Measurements from ENCODE around the gene WHAMM. TPM values are rescaled to one million over a fixed set of nuclear protein-coding genes. Genes with fewer than 3 reads are reported as not detected.
"Not testable (repeated sequence)": the region's sequence is repeated elsewhere in the genome, so short reads cannot be mapped to it uniquely, and the experiment has no call there.

The WHAMM gene
- total RNA-seq, 1 donor from 2014 or later = 6.0 TPM

DNA sequence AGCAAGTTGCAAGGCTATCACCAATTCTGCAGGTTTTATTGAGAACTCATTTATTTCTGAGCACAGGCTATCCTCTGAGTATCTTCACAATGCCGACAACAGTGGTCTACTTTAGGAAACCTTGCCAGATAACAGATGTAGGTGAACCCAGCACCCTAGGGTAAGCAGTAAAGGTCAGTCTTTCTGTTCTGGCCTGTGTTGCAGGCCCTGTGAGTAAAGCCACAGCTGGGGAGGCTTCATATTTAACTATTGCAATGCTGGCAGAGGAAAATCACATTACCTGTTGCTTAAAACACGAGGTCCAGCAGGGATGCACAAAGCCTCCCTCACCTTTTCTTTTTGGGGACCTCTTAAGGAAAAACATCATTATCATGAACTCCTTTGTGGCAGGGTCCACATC is 55.5 kb downstream of the WHAMM start:
- no peak for DNase-seq (ENCODE audit: low read depth in 2 of 2)

DNA sequence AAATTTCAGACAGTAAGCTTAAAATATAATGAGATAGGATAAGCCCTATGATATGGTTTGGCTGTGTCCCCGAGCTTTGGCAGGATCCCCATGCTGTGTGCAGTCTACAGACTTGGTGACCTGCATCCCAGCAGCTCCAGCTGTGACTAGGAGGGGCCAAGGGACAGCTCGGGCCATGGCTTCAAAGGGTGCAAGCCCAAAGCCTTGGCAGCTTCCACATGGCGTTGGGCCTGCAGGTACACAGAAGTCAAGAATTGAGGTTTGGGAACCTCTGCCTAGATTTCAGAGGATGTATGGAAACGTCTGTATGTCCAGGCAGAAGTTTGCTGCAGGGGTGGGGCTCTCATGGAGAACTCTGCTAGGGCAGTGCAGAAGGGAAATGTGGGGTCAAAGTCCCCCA is 56.2 kb downstream of the WHAMM start:
- not testable (repeated sequence) for DNase-seq (ENCODE audit: low read depth in 2 of 2)

GRCh38 chr15:82865981-82866380 is 56.6 kb downstream of the WHAMM start:
- not testable (repeated sequence) for DNase-seq (ENCODE audit: low read depth in 2 of 2)

DNA sequence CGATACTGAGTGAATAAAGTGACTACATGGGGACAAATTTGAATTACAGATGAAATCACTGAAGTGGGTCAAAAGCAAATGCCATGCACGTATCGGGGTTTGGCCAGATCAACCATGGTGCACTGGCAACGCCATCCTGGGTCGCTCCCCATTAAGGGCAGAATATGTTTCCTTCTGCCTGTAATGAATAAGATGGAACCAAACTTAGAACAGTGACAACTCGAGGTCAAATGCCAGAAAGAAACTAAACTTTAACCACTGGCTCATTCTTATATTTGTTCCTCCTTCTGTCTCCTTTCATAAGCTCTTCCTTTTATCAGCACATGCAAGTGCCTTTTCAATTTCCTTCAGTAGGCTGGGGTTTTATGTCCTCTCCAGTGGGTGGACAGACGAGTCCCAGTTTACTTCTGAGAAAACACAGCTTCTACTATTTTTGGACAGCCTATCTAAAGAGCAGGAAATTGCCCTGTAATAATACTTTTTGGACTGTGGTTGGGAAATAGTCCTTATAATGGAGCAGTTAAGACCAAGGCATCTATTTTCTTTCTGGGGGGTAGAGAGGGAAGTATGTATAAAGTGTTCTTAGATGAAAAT is 61.4 kb downstream of the WHAMM start:
- DNase-seq (ENCODE audit: low read depth in 2 of 2) = no peak

GRCh38 chr15:82871358-82871757 is 61.9 kb downstream of the WHAMM start:
- DNase-seq (ENCODE audit: low read depth in 2 of 2) = no peak

GRCh38 chr15:82871832-82872484 is 62.5 kb downstream of the WHAMM start:
- no peak for DNase-seq (ENCODE audit: low read depth in 2 of 2)

DNA sequence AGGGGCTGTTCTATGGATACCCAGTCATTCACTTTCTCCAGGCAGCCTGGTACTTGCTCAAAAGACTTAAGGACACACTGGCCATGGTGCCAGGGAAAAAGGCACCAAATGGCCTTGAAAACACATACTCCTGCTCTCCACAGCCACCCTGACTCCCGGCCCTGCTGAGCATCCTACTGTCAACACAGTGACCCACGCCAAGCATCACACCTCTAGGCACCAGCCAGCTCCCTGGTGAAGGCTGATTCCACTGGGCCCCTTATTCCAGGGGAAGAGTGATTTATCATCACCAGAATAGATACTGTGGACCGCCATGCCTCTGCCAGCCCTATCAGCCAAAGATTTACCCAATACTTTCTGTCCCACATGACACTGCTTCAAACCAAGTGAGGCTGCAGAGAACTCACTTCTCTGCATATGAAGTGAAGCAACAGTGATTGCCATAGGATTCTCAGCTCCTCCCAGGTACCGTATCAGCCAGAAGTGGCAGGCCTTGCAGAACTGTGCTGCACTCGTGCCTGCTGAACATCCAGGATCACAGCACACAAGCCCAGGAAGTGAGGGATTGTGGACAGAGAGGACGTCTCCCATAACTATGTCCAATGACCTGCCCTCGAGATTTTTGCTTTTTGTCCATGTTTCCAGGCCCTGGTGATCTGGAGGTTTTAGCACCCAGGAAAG is 63.7 kb downstream of the WHAMM start:
- DNase-seq (ENCODE audit: low read depth in 2 of 2) = no peak

GRCh38 chr15:82874267-82874666 is 64.8 kb downstream of the WHAMM start:
- no peak for DNase-seq (ENCODE audit: low read depth in 2 of 2)

DNA sequence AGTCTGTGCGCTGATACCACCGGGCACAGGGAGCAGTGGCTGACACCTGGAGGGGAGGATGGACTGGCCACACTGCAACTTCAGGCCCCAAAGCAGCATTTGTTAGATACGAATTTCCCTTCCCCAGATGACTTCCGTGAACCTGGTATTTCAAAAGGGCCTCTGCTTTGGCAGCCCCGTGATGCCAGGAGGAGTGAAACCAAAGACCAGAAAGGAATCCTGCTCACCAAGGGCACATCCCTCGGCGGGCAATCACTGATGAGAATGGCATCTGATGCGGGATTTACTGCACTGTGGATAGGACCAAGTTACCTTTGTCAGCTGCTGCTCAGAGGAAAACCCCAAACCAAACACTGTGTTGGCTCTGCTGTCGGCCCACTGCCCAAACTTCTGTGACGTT is 65.5 kb downstream of the WHAMM start:
- DNase-seq (ENCODE audit: low read depth in 2 of 2) = no peak

GRCh38 chr15:82875411-82876003 is 66.1 kb downstream of the WHAMM start:
- no peak for DNase-seq (ENCODE audit: low read depth in 2 of 2)

- DNase-seq (ENCODE audit: low read depth in 2 of 2) = no peak
These were observed 68.4 kb downstream of the WHAMM start for GRCh38 chr15:82877825-82878224.

DNA sequence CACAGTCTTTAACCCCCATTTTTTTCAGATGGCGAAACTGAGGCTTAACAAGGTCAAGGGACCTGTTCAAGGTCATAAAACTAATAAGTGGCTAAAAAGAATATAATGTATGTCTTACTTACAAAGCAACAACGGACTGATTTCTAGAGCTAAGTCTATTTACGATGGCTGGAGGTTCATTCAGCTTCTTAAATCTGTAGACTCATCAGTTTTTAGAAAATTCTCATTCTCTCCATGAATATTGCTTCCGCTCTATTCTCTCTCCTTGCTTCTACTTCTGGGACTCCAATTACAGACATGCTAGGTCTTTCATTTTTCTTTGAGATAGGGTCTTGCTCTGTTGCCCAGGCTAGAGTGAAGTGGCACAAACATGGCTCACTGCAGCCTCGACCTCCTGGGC is 68.9 kb downstream of the WHAMM start:
- DNase-seq (ENCODE audit: low read depth in 2 of 2) = no peak

GRCh38 chr15:82880704-82881103 is 71.3 kb downstream of the WHAMM start:
- DNase-seq (ENCODE audit: low read depth in 2 of 2) = no peak

- no peak for DNase-seq (ENCODE audit: low read depth in 2 of 2)
These were observed 72.3 kb downstream of the WHAMM start for GRCh38 chr15:82881747-82882146.

DNA sequence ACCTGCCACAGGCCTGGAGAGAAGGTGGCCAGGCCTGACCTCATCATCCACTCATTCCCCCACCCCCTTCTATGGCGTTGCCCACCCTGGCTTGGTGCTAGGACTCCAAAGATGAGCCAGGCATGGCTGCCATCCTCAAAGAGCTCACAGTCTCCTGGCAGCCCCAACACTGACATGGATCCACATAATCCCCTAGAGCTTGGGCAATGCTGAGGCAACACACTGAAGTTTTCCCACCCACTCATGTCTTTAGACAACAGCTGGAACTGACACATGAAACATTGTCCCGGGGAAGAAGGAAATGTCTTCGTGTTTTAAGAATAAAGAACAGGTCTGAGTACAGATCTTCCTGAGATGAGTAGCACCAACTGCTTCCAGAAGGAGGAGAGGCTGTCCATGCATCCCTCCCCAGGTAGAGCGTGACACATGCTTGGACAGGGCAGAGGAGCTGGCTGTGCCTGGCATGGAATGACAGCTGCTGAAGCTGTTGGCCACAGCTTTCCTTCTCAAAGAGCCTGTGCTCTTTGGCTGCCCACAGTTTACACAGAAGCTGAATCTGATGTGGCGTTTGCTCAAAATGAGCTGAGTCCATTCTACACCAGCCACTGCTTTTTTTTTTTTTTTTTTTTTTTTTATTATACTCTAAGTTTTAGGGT is 73.0 kb downstream of the WHAMM start:
- DNase-seq (ENCODE audit: low read depth in 2 of 2) = no peak

Other genes starting within 250 kb of the WHAMM start
- under 0.01 TPM in 1 of 2 replicates, not detected in the other for gene CPEB1, start 162.3 kb upstream of the WHAMM start, total RNA-seq
- gene AP3B2, start 99.8 kb upstream of the WHAMM start, total RNA-seq = not detected in 2 replicates
- gene FSD2, start 3.6 kb upstream of the WHAMM start, total RNA-seq = not detected in 2 replicates
- 0.20 and 0.22 TPM in 2 replicates for gene HOMER2, start 143.1 kb downstream of the WHAMM start, total RNA-seq
- gene RAMAC, start 176.6 kb downstream of the WHAMM start, total RNA-seq = 19.6 and 27.6 TPM in 2 replicates
- gene C15orf40, start 202.0 kb downstream of the WHAMM start, total RNA-seq = 11.1 and 12.2 TPM in 2 replicates